Aorta (tissue), 5 donors: ENCODE measurements around the gene CRK. TPM values are rescaled to one million over a fixed set of nuclear protein-coding genes. Genes with fewer than 3 reads are reported as not detected.
"Not testable (repeated sequence)": the region's sequence is repeated elsewhere in the genome, so short reads cannot be mapped to it uniquely, and the experiment has no call there.

ENCODE experiments used
- ATAC-seq: fragments of 200-7000 bp; cut with Tn5 transposase; one replicate; pipeline ENCODE4 v1.9.1; 2022; ENCODE audit warnings: moderate library complexity; ENCODE audit not compliant: low FRiP score
- DNase-seq, 2 donors: peaks; one replicate each; pipeline ENCODE4 v3.0.0-alpha.2; 2020
- H3K27ac ChIP-seq, 2 donors: one replicate each; pipeline ENCODE4 v1.5.1; 2013; ENCODE audit warnings: low read length in 2 of 2, mild to moderate bottlenecking in 2 of 2, moderate library complexity in 2 of 2, control low read depth in 1 of 2, inconsistent platforms in 1 of 2, low read depth in 1 of 2
- H3K27me3 ChIP-seq, 2 donors: one replicate each; pipeline ENCODE4 v1.6.1; 2013; ENCODE audit warnings: control low read depth in 1 of 2, low read length in 1 of 2, mild to moderate bottlenecking in 1 of 2, moderate library complexity in 1 of 2; ENCODE audit not compliant: insufficient read depth in 2 of 2, control insufficient read depth in 1 of 2
- H3K36me3 ChIP-seq, 2 donors: one replicate each; pipeline ENCODE4 v1.6.1; 2013; ENCODE audit warnings: control low read depth in 1 of 2, low read length in 1 of 2, mild to moderate bottlenecking in 1 of 2; ENCODE audit not compliant: insufficient read depth in 2 of 2, control insufficient read depth in 1 of 2
- H3K4me1 ChIP-seq, 2 donors: one replicate each; pipeline ENCODE4 v1.6.1; 2013; ENCODE audit warnings: low read length in 2 of 2, control low read depth in 1 of 2, mild to moderate bottlenecking in 1 of 2, moderate library complexity in 1 of 2; ENCODE audit not compliant: insufficient read depth in 2 of 2, control insufficient read depth in 1 of 2
- H3K4me3 ChIP-seq, 2 donors: one replicate each; pipeline ENCODE4 v1.5.1; 2013; ENCODE audit warnings: low read length in 2 of 2, control low read depth in 1 of 2, mild to moderate bottlenecking in 1 of 2
- H3K9me3 ChIP-seq: one replicate; pipeline ENCODE4 v1.6.1; 2013; ENCODE audit warnings: mild to moderate bottlenecking, low read length; ENCODE audit not compliant: control insufficient read depth
- WGBS, 2 donors: extraction: QIAGEN DNeasy Blood & Tissue Kit; methylation state at CpG; one replicate each; pipeline ENCODE4 v1.1.7; 2013; 5-methylcytosine and 5-hydroxymethylcytosine counted together
- intact Hi-C, 2 donors: fragments of 100-400 bp; cut with DNase I; formaldehyde crosslinking; loops; one replicate each; pipeline versions ENCODE4 v1.14.2 to v1.15.0; 2022
- polyA plus RNA-seq, 2 donors: library from polyadenylated mRNA; stranded (reverse); fragments of 200-250 nt; gene quantifications; one replicate each; pipeline ENCODE4 v1.2.3, GENCODE V29; 2013
- total RNA-seq, 2 donors: library from RNA; stranded (reverse); fragmentation: NEBNext Ultra II Directional; extraction: Animal tissue kit (Norgen Biotek cat#: 25700); gene quantifications; one replicate each; pipeline ENCODE4 v1.2.1, GENCODE V29; 2021
- donor health status: healthy with polysubstance abuse.
- donor health status: Bipolar disorder and iron deficiency.
- donor health status: DM: no; HTN: no; CAD: no.
- donor health status: DM: no; HTN: no; CAD: no.
- donor health status: DM: yes; HTN: yes; CAD: no.

Gene CRK
- total and polyA plus RNA-seq, 4 donors, result 33.5 to 63.8 (median 48.1) TPM

GRCh38 chr17:1461198-1461944, 5.3 kb upstream of the CRK start:
- ATAC-seq, result no peak
- H3K27ac ChIP-seq, result no peak overlapping the region
- 92 to 93% methylated on average over 17 to 18 of the region's 18 CpGs for WGBS, 2 donors
- H3K4me1 ChIP-seq, result peaks cover 3 to 4% of the 10 kb centered on the region in 2 donors
- H3K36me3 ChIP-seq, result no peaks in the 10 kb centered on the region
- no peak overlapping the region for H3K4me3 ChIP-seq
- no peaks in the 10 kb centered on the region for H3K27me3 ChIP-seq
- H3K9me3 ChIP-seq, result no peaks in the 10 kb centered on the region
- DNase-seq, result no peak
- intact Hi-C loops, result no loop called here

GRCh38 chr17:1460233-1460632, 4.2 kb upstream of the CRK start:
- Histone ChIP-seq H3K9me3 (no peaks in the 10 kb centered on the region), H3K27ac (peak overlapping the region in 1 of 2 donors; percentile 58), H3K27me3 (no peaks in the 10 kb centered on the region), H3K36me3 (no peaks in the 10 kb centered on the region), H3K4me3 (no peak overlapping the region), H3K4me1 (peaks cover 3 to 4% of the 10 kb centered on the region in 2 donors)
- DNase-seq, result peak; percentile 90 to 94
- intact Hi-C loops, result no loop called here
- ATAC-seq, result peak; percentile 58
- 3 to 5% methylated on average over 6 of the region's 6 CpGs for WGBS, 2 donors

GRCh38 chr17:1455291-1455796, 688 bp downstream of the CRK start:
- no peaks in the 10 kb centered on the region for H3K27me3 ChIP-seq
- 0 to 1% methylated on average over 31 of the region's 31 CpGs for WGBS, 2 donors
- peaks cover 3 to 4% of the 10 kb centered on the region in 2 donors for H3K4me1 ChIP-seq
- ATAC-seq, result peak; percentile 67
- peak; percentile 76 to 86 for DNase-seq
- peak overlapping the region; percentile 73 to 90 for H3K27ac ChIP-seq
- intact Hi-C loops, result loop anchor here (2.0 to 10.0 kb wide), 4 partner anchors 51 to 88 kb away; partner anchors contain the start of genes INPP5K (in 1 of the 2) and YWHAE (in 1 of the 2)
- H3K4me3 ChIP-seq, result peak overlapping the region; percentile 74 to 90
- no peaks in the 10 kb centered on the region for H3K9me3 ChIP-seq
- no peaks in the 10 kb centered on the region for H3K36me3 ChIP-seq

GRCh38 chr17:1454541-1454940, 1.5 kb downstream of the CRK start:
- Histone ChIP-seq H3K27me3 (no peaks in the 10 kb centered on the region), H3K4me1 (no peaks in the 10 kb centered on the region), H3K36me3 (no peaks in the 10 kb centered on the region), H3K9me3 (no peaks in the 10 kb centered on the region), H3K4me3 (peak overlapping the region; percentile 39 to 90), H3K27ac (peak overlapping the region in 1 of 2 donors; percentile 47)
- ATAC-seq, result no peak
- WGBS, 2 donors, result 35 to 40% methylated on average over 9 of the region's 9 CpGs
- DNase-seq, result no peak
- intact Hi-C loops, result loop anchor here (2.0 to 10.0 kb wide), 3 partner anchors 50 to 87 kb away; partner anchors contain the start of genes INPP5K (in 1 of the 2) and YWHAE (in 1 of the 2)

- H3K27ac ChIP-seq, H3K4me3 ChIP-seq, H3K36me3 ChIP-seq, ATAC-seq, H3K4me1 ChIP-seq, H3K9me3 ChIP-seq, H3K27me3 ChIP-seq: not testable (repeated sequence)
- peak in 1 of 2 donors; percentile 24 for DNase-seq
- 93 to 94% methylated on average over 11 of the region's 11 CpGs for WGBS, 2 donors
- intact Hi-C loops, result loop anchor here (2.0 to 10.0 kb wide), 3 partner anchors 49 to 86 kb away; partner anchors contain the start of genes INPP5K (in 1 of the 2) and YWHAE (in 1 of the 2)
Observed at GRCh38 chr17:1453694-1454093, 2.3 kb downstream of the CRK start.

GRCh38 chr17:1452836-1453235, 3.2 kb downstream of the CRK start:
- no peaks in the 10 kb centered on the region for H3K36me3 ChIP-seq
- DNase-seq, result no peak
- intact Hi-C loops, result loop anchor here (5.0 to 10.0 kb wide), 2 partner anchors 48 to 86 kb away; partner anchors contain the start of gene YWHAE (in 1 of the 2)
- no peaks in the 10 kb centered on the region for H3K9me3 ChIP-seq
- whole genome bisulfite sequencing, 2 donors, result 47 to 64% methylated on average over 5 of the region's 5 CpGs
- no peak overlapping the region for H3K4me3 ChIP-seq
- H3K27ac ChIP-seq, result no peak overlapping the region
- ATAC-seq, result no peak
- H3K27me3 ChIP-seq, result no peaks in the 10 kb centered on the region
- no peaks in the 10 kb centered on the region for H3K4me1 ChIP-seq

GRCh38 chr17:1450261-1450660, 5.8 kb downstream of the CRK start:
- not testable (repeated sequence) for ATAC-seq, H3K27ac ChIP-seq, H3K4me3 ChIP-seq, H3K27me3 ChIP-seq, H3K36me3 ChIP-seq, H3K9me3 ChIP-seq, H3K4me1 ChIP-seq, DNase-seq
- WGBS, 2 donors, result 93 to 96% methylated on average over 20 to 21 of the region's 21 CpGs
- intact Hi-C loops, result loop anchor here (5.0 to 10.0 kb wide), 2 partner anchors 45 to 83 kb away; partner anchors contain the start of gene YWHAE (in 1 of the 2)

GRCh38 chr17:1449412-1449967, 6.5 kb downstream of the CRK start:
- no peaks in the 10 kb centered on the region for H3K36me3 ChIP-seq
- no peaks in the 10 kb centered on the region for H3K4me1 ChIP-seq
- H3K9me3 ChIP-seq, result no peaks in the 10 kb centered on the region
- 84 to 85% methylated on average over 5 of the region's 5 CpGs for WGBS, 2 donors
- ATAC-seq, result no peak
- no peak overlapping the region for H3K27ac ChIP-seq
- no peaks in the 10 kb centered on the region for H3K27me3 ChIP-seq
- no peak for DNase-seq
- H3K4me3 ChIP-seq, result no peak overlapping the region
- intact Hi-C loops, result no loop called here
